ENCODE data around the gene CACNG3.

- TF ChIP-seq TAF1 (IDR thresholded peaks at IDR 0.05; ENCODE audit: low read depth) (no peak), MAX (IDR thresholded peaks at IDR 0.05) (no peak)
These were observed at the start of gene CACNG3 for GRCh38 chr16:24255456-24256371.
